ENCODE data around the gene MED12.

Gene MED12

GRCh38 chrX:71164071-71164470, 45.7 kb downstream of the MED12 start:
- peaks cover 9 to 12% of the 10 kb centered on the region in 2 experiments for H3K4me1 ChIP-seq (ENCODE audit: control insufficient read depth in 1 of 2, insufficient read depth in 1 of 2, low read depth in 1 of 2, low read length in 1 of 2)
- H3K27ac ChIP-seq = no peak overlapping the region
- H3K36me3 ChIP-seq = no peaks in the 10 kb centered on the region
- no peak for TF ChIP-seq CTCF (IDR thresholded peaks at IDR 0.05)
- no peak overlapping the region for H3K4me3 ChIP-seq (ENCODE audit: low read depth in 1 of 2, low read length in 1 of 2)
- no peaks in the 10 kb centered on the region for H3K27me3 ChIP-seq
- H3K9me3 ChIP-seq = no peaks in the 10 kb centered on the region

- no peaks in the 10 kb centered on the region for H3K9me3 ChIP-seq
- H3K27me3 ChIP-seq = no peaks in the 10 kb centered on the region
- no peaks in the 10 kb centered on the region for H3K36me3 ChIP-seq
- H3K4me1 ChIP-seq (ENCODE audit: control insufficient read depth in 1 of 2, insufficient read depth in 1 of 2, low read depth in 1 of 2, low read length in 1 of 2) = peaks cover 23% of the 10 kb centered on the region in 2 experiments
- H3K27ac ChIP-seq = no peak overlapping the region
- no peak overlapping the region for H3K4me3 ChIP-seq (ENCODE audit: low read depth in 1 of 2, low read length in 1 of 2)
- TF ChIP-seq CTCF (IDR thresholded peaks at IDR 0.05) = no peak
Observed at GRCh38 chrX:71166461-71166860, 48.1 kb downstream of the MED12 start.

- Histone ChIP-seq H3K36me3 (no peaks in the 10 kb centered on the region), H3K4me3 (ENCODE audit: low read depth in 1 of 2, low read length in 1 of 2) (no peak overlapping the region), H3K27ac (no peak overlapping the region), H3K4me1 (ENCODE audit: control insufficient read depth in 1 of 2, insufficient read depth in 1 of 2, low read depth in 1 of 2, low read length in 1 of 2) (peaks cover 30% of the 10 kb centered on the region in 2 experiments), H3K27me3 (no peaks in the 10 kb centered on the region), H3K9me3 (no peaks in the 10 kb centered on the region)
- no peak for TF ChIP-seq CTCF (IDR thresholded peaks at IDR 0.05)
Observed at GRCh38 chrX:71167031-71167781, 48.8 kb downstream of the MED12 start.

GRCh38 chrX:71168134-71168533, 49.7 kb downstream of the MED12 start:
- no peaks in the 10 kb centered on the region for H3K27me3 ChIP-seq
- no peak for TF ChIP-seq CTCF (IDR thresholded peaks at IDR 0.05)
- H3K27ac ChIP-seq = no peak overlapping the region
- no peak overlapping the region for H3K4me3 ChIP-seq (ENCODE audit: low read depth in 1 of 2, low read length in 1 of 2)
- no peaks in the 10 kb centered on the region for H3K9me3 ChIP-seq
- H3K36me3 ChIP-seq = no peaks in the 10 kb centered on the region
- H3K4me1 ChIP-seq (ENCODE audit: control insufficient read depth in 1 of 2, insufficient read depth in 1 of 2, low read depth in 1 of 2, low read length in 1 of 2) = peaks cover 36% of the 10 kb centered on the region in 2 experiments

- H3K27me3 ChIP-seq = no peaks in the 10 kb centered on the region
- TF ChIP-seq CTCF (IDR thresholded peaks at IDR 0.05) = no peak
- no peak overlapping the region for H3K27ac ChIP-seq
- H3K4me3 ChIP-seq (ENCODE audit: low read depth in 1 of 2, low read length in 1 of 2) = no peak overlapping the region
- H3K4me1 ChIP-seq (ENCODE audit: control insufficient read depth in 1 of 2, insufficient read depth in 1 of 2, low read depth in 1 of 2, low read length in 1 of 2) = peaks cover 42 to 44% of the 10 kb centered on the region in 2 experiments
- no peaks in the 10 kb centered on the region for H3K36me3 ChIP-seq
- H3K9me3 ChIP-seq = no peaks in the 10 kb centered on the region
Observed at GRCh38 chrX:71169586-71169985, 51.2 kb downstream of the MED12 start.

All from neutrophil (primary cell).